ENCODE measurements around the gene ACTBL2.

GRCh38 chr5:57458443-57458842, 24.2 kb downstream of the ACTBL2 start:
- no peak for TF ChIP-seq CTCF (IDR thresholded peaks at IDR 0.05)
- TF ChIP-seq POLR2A (IDR thresholded peaks at IDR 0.05) = no peak
- no peak for TF ChIP-seq POLR2AphosphoS5 (IDR thresholded peaks at IDR 0.05; ENCODE audit: insufficient read depth in 1 of 2, low read depth in 1 of 2)

Measured in vagina (tissue), 2 donors.